ENCODE data around the gene IGFBP7.
A peak's percentile ranks its signal among the peaks of the same experiment; 100 is the strongest.

The IGFBP7 gene, protein sequence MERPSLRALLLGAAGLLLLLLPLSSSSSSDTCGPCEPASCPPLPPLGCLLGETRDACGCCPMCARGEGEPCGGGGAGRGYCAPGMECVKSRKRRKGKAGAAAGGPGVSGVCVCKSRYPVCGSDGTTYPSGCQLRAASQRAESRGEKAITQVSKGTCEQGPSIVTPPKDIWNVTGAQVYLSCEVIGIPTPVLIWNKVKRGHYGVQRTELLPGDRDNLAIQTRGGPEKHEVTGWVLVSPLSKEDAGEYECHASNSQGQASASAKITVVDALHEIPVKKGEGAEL

DNA sequence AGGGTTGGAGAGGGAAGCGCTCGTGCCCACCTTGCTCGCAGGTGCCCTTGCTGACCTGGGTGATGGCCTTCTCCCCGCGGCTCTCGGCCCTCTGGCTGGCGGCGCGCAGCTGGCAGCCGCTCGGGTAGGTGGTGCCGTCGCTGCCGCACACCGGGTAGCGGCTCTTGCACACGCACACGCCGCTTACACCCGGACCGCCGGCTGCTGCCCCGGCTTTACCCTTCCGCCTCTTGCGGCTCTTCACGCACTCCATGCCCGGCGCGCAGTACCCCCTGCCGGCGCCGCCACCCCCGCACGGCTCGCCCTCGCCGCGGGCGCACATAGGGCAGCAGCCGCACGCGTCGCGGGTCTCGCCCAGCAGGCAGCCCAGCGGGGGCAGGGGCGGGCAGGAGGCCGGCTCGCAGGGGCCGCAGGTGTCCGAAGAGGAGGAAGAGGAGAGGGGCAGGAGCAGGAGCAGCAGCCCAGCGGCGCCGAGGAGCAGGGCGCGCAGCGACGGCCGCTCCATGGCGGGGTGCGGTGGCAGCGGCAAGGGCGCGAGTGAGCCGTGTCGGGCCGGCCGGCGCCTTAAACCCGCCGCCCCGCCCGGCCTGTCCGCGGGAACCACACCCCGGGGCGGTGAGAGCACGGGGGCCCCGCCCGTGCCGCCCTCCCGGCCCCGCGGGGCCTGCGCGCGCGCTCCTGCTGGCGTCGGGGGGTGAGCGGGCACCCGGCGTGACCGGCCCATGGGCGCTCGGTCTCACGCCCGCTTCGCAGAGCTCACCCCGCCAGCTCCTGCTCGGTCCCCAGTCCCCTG, at the start of gene IGFBP7:
Gene IGFBP7, minus strand, starts transcription at position 539 of the 793 bp plus-strand sequence. Its CDS starts 34 bp downstream, at position 505.
- no peaks in the 10 kb centered on the region for H3K27me3 ChIP-seq (replicated peaks; ENCODE audit: control insufficient read depth, insufficient read depth, low read length)
- peaks cover 15% of the 10 kb centered on the region for H3K4me1 ChIP-seq (ENCODE audit: control insufficient read depth, insufficient read depth, low read length)
- H3K4me3 ChIP-seq (ENCODE audit: low read length), result peak within 1 kb of the TSS; percentile 83
- H3K9me3 ChIP-seq (ENCODE audit: control insufficient read depth, low read length), result peaks cover 9% of the 10 kb centered on the region
- no peaks in the 10 kb centered on the region for H3K36me3 ChIP-seq (ENCODE audit: control insufficient read depth, insufficient read depth, low read length, severe bottlenecking)
- DNase-seq (ENCODE audit: low read depth), result peak; percentile 84
- peak within 1 kb of the TSS; percentile 85 for H3K9ac ChIP-seq (ENCODE audit: low read length)

DNA sequence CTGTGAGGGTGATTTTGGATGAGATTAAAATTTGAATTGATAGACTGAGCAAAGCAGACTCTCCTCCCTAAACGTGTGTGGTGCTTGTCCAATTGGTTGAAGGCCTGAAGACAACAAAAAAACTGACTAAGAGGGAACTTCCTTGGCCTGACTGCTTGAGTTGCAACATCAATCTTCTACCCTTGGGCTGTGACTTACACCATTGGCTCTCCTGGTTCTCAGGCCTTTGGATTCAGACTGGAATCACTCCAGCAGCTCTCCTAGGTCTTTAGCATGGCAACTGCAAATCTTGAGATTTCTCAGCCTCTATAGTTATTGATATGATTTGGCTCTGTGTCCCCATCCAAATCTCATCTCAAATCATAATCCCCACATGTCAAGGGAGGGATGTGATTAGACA, 49.7 kb upstream of the IGFBP7 start:
- no peaks in the 10 kb centered on the region for H3K36me3 ChIP-seq (ENCODE audit: control insufficient read depth, insufficient read depth, low read length, severe bottlenecking)
- H3K4me1 ChIP-seq (ENCODE audit: control insufficient read depth, insufficient read depth, low read length), result peaks cover 8% of the 10 kb centered on the region
- no peak for DNase-seq (ENCODE audit: low read depth)
- no peak overlapping the region for H3K4me3 ChIP-seq (ENCODE audit: low read length)
- H3K9me3 ChIP-seq (ENCODE audit: control insufficient read depth, low read length), result peaks cover 5% of the 10 kb centered on the region
- no peak overlapping the region for H3K9ac ChIP-seq (ENCODE audit: low read length)
- peaks cover 21% of the 10 kb centered on the region for H3K27me3 ChIP-seq (replicated peaks; ENCODE audit: control insufficient read depth, insufficient read depth, low read length)

DNA sequence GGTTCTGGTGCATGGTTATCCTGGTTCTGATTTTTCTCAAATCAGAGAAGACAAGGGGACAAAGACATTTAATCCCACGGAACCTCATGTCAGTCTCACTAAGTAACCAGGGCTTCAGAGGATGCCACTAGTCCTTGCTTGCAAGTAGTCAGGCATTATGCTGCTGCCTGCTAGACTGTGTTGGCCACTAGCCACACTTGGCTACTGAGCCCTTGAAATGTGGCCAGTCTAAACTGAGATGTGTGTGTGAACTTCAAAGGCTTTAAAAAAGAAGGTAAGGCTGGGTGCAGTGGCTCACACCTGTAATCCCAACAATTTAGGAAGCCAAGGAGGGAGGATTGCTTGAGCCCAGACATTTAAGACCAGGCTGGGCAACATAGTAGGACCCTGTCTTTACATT, 48.6 kb upstream of the IGFBP7 start:
- Histone ChIP-seq H3K36me3 (ENCODE audit: control insufficient read depth, insufficient read depth, low read length, severe bottlenecking) (no peaks in the 10 kb centered on the region), H3K27me3 (replicated peaks; ENCODE audit: control insufficient read depth, insufficient read depth, low read length) (peaks cover 15% of the 10 kb centered on the region), H3K4me3 (ENCODE audit: low read length) (no peak overlapping the region), H3K9me3 (ENCODE audit: control insufficient read depth, low read length) (peaks cover 5% of the 10 kb centered on the region), H3K4me1 (ENCODE audit: control insufficient read depth, insufficient read depth, low read length) (peaks cover 7% of the 10 kb centered on the region), H3K9ac (ENCODE audit: low read length) (no peak overlapping the region)
- DNase-seq (ENCODE audit: low read depth), result no peak

GRCh38 chr4:57158221-57158620, 48.0 kb upstream of the IGFBP7 start:
- Histone ChIP-seq H3K4me3 (ENCODE audit: low read length) (no peak overlapping the region), H3K9ac (ENCODE audit: low read length) (no peak overlapping the region), H3K4me1 (ENCODE audit: control insufficient read depth, insufficient read depth, low read length) (peaks cover 1% of the 10 kb centered on the region), H3K27me3 (replicated peaks; ENCODE audit: control insufficient read depth, insufficient read depth, low read length) (peaks cover 18% of the 10 kb centered on the region), H3K9me3 (ENCODE audit: control insufficient read depth, low read length) (peaks cover 5% of the 10 kb centered on the region), H3K36me3 (ENCODE audit: control insufficient read depth, insufficient read depth, low read length, severe bottlenecking) (no peaks in the 10 kb centered on the region)
- no peak for DNase-seq (ENCODE audit: low read depth)

DNA sequence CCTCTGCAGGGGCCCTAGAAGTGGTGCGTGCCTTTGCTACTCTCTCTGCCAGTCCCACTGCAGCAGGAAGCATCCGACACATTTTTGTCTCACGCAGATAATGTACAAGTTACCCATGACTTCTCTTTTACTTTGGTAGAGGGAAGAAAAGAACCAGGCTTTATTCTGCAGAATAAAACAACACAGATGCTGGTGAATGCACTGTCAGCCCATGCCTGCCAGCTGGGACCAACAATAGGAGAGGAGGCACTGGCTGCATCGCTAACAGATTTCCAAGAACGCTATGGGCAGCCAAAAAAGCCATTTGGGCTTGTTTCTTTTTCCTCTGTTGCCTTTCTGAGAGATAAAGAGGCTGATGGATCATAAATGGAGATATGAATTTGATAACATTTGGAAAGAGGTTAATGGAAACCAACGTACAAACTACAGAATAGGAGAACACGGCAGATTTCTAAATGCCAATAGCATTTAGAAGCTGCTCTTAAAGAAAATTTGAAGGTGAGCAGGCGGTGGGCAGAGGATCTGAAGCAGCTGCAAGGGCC, 47.5 kb upstream of the IGFBP7 start:
- DNase-seq (ENCODE audit: low read depth), result no peak
- no peaks in the 10 kb centered on the region for H3K4me1 ChIP-seq (ENCODE audit: control insufficient read depth, insufficient read depth, low read length)
- no peak overlapping the region for H3K9ac ChIP-seq (ENCODE audit: low read length)

GRCh38 chr4:57156242-57156990, 46.2 kb upstream of the IGFBP7 start:
- Histone ChIP-seq H3K4me1 (ENCODE audit: control insufficient read depth, insufficient read depth, low read length) (no peaks in the 10 kb centered on the region), H3K36me3 (ENCODE audit: control insufficient read depth, insufficient read depth, low read length, severe bottlenecking) (no peaks in the 10 kb centered on the region), H3K9me3 (ENCODE audit: control insufficient read depth, low read length) (peaks cover 5% of the 10 kb centered on the region), H3K4me3 (ENCODE audit: low read length) (no peak overlapping the region), H3K27me3 (replicated peaks; ENCODE audit: control insufficient read depth, insufficient read depth, low read length) (peaks cover 22% of the 10 kb centered on the region), H3K9ac (ENCODE audit: low read length) (no peak overlapping the region)
- no peak for DNase-seq (ENCODE audit: low read depth)

More for the DNA sequence above, 47.5 kb upstream of the IGFBP7 start:
- Histone ChIP-seq H3K27me3 (replicated peaks; ENCODE audit: control insufficient read depth, insufficient read depth, low read length) (peaks cover 20% of the 10 kb centered on the region), H3K9me3 (ENCODE audit: control insufficient read depth, low read length) (peaks cover 5% of the 10 kb centered on the region), H3K36me3 (ENCODE audit: control insufficient read depth, insufficient read depth, low read length, severe bottlenecking) (no peaks in the 10 kb centered on the region), H3K4me3 (ENCODE audit: low read length) (no peak overlapping the region)

GRCh38 chr4:57154926-57155325, 44.7 kb upstream of the IGFBP7 start:
- H3K9ac ChIP-seq (ENCODE audit: low read length), result no peak overlapping the region
- H3K36me3 ChIP-seq (ENCODE audit: control insufficient read depth, insufficient read depth, low read length, severe bottlenecking), result no peaks in the 10 kb centered on the region
- no peaks in the 10 kb centered on the region for H3K4me1 ChIP-seq (ENCODE audit: control insufficient read depth, insufficient read depth, low read length)
- peaks cover 5% of the 10 kb centered on the region for H3K9me3 ChIP-seq (ENCODE audit: control insufficient read depth, low read length)
- H3K4me3 ChIP-seq (ENCODE audit: low read length), result no peak overlapping the region
- peaks cover 23% of the 10 kb centered on the region for H3K27me3 ChIP-seq (replicated peaks; ENCODE audit: control insufficient read depth, insufficient read depth, low read length)
- DNase-seq (ENCODE audit: low read depth), result no peak

- peak; percentile 85 for DNase-seq (ENCODE audit: low read depth)
- Histone ChIP-seq H3K9ac (ENCODE audit: low read length) (no peak overlapping the region), H3K4me1 (ENCODE audit: control insufficient read depth, insufficient read depth, low read length) (no peaks in the 10 kb centered on the region), H3K27me3 (replicated peaks; ENCODE audit: control insufficient read depth, insufficient read depth, low read length) (peaks cover 23% of the 10 kb centered on the region), H3K36me3 (ENCODE audit: control insufficient read depth, insufficient read depth, low read length, severe bottlenecking) (no peaks in the 10 kb centered on the region), H3K4me3 (ENCODE audit: low read length) (no peak overlapping the region), H3K9me3 (ENCODE audit: control insufficient read depth, low read length) (peaks cover 5% of the 10 kb centered on the region)
Observed at GRCh38 chr4:57154191-57154590, 44.0 kb upstream of the IGFBP7 start.

GRCh38 chr4:57153207-57153606, 43.0 kb upstream of the IGFBP7 start:
- Histone ChIP-seq H3K9me3 (ENCODE audit: control insufficient read depth, low read length) (peaks cover 5% of the 10 kb centered on the region), H3K27me3 (replicated peaks; ENCODE audit: control insufficient read depth, insufficient read depth, low read length) (peaks cover 23% of the 10 kb centered on the region), H3K36me3 (ENCODE audit: control insufficient read depth, insufficient read depth, low read length, severe bottlenecking) (no peaks in the 10 kb centered on the region), H3K4me3 (ENCODE audit: low read length) (no peak overlapping the region), H3K4me1 (ENCODE audit: control insufficient read depth, insufficient read depth, low read length) (peaks cover 6% of the 10 kb centered on the region), H3K9ac (ENCODE audit: low read length) (no peak overlapping the region)
- no peak for DNase-seq (ENCODE audit: low read depth)

DNA sequence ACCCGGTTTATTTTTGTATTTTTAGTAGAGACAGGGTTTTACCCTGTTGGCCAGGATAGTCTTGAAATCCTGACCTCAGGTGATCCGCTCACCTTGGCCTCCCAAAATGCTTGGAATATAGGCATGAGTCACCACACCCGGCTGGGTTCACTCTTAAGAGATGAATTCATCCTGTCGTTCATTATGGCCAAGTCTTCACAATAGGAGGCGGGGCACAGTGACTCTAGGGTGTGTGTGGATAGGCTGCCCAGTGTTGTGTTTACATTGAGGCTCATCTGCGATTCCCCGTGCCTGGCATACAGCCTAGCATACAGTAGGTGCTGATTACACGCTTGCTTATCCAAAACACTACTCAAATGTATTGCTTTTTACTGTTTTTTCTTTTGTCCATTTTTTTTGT, 41.3 kb upstream of the IGFBP7 start:
- Histone ChIP-seq H3K9me3 (ENCODE audit: control insufficient read depth, low read length) (peaks cover 5% of the 10 kb centered on the region), H3K9ac (ENCODE audit: low read length) (no peak overlapping the region), H3K4me3 (ENCODE audit: low read length) (no peak overlapping the region), H3K27me3 (replicated peaks; ENCODE audit: control insufficient read depth, insufficient read depth, low read length) (peaks cover 17% of the 10 kb centered on the region), H3K36me3 (ENCODE audit: control insufficient read depth, insufficient read depth, low read length, severe bottlenecking) (no peaks in the 10 kb centered on the region), H3K4me1 (ENCODE audit: control insufficient read depth, insufficient read depth, low read length) (peaks cover 6% of the 10 kb centered on the region)
- no peak for DNase-seq (ENCODE audit: low read depth)

GRCh38 chr4:57149833-57150232, 39.6 kb upstream of the IGFBP7 start:
- H3K9me3 ChIP-seq (ENCODE audit: control insufficient read depth, low read length), result no peaks in the 10 kb centered on the region
- peaks cover 9% of the 10 kb centered on the region for H3K27me3 ChIP-seq (replicated peaks; ENCODE audit: control insufficient read depth, insufficient read depth, low read length)
- no peak for DNase-seq (ENCODE audit: low read depth)
- peaks cover 6% of the 10 kb centered on the region for H3K4me1 ChIP-seq (ENCODE audit: control insufficient read depth, insufficient read depth, low read length)
- H3K36me3 ChIP-seq (ENCODE audit: control insufficient read depth, insufficient read depth, low read length, severe bottlenecking), result no peaks in the 10 kb centered on the region
- no peak overlapping the region for H3K4me3 ChIP-seq (ENCODE audit: low read length)
- H3K9ac ChIP-seq (ENCODE audit: low read length), result no peak overlapping the region
